ENCODE measurements around the gene MIEN1.
A peak's percentile ranks its signal among the peaks of the same experiment; 100 is the strongest.

The MIEN1 gene

GRCh38 chr17:39754958-39755553 lies 24.7 kb upstream of the MIEN1 start:
- TF ChIP-seq, protein P1, sequence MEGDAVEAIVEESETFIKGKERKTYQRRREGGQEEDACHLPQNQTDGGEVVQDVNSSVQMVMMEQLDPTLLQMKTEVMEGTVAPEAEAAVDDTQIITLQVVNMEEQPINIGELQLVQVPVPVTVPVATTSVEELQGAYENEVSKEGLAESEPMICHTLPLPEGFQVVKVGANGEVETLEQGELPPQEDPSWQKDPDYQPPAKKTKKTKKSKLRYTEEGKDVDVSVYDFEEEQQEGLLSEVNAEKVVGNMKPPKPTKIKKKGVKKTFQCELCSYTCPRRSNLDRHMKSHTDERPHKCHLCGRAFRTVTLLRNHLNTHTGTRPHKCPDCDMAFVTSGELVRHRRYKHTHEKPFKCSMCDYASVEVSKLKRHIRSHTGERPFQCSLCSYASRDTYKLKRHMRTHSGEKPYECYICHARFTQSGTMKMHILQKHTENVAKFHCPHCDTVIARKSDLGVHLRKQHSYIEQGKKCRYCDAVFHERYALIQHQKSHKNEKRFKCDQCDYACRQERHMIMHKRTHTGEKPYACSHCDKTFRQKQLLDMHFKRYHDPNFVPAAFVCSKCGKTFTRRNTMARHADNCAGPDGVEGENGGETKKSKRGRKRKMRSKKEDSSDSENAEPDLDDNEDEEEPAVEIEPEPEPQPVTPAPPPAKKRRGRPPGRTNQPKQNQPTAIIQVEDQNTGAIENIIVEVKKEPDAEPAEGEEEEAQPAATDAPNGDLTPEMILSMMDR (IDR thresholded peaks at IDR 0.05; ENCODE audit: borderline replicate concordance, insufficient read depth, low read depth, low read length) = no peak
- peak overlapping the region; percentile 0 for H3K4me3 ChIP-seq (ENCODE audit: low read depth, low read length)

- H3K4me3 ChIP-seq (ENCODE audit: low read depth, low read length) = peak overlapping the region; percentile 50
- TF ChIP-seq, protein P1 (IDR thresholded peaks at IDR 0.05; ENCODE audit: borderline replicate concordance, insufficient read depth, low read depth, low read length) = peak; percentile 98
Measured at GRCh38 chr17:39754161-39754957, 24.0 kb upstream of the MIEN1 start.

- H3K4me3 ChIP-seq (ENCODE audit: low read depth, low read length) = peak overlapping the region; percentile 50
- TF ChIP-seq, protein P1 (IDR thresholded peaks at IDR 0.05; ENCODE audit: borderline replicate concordance, insufficient read depth, low read depth, low read length) = no peak
Measured at GRCh38 chr17:39753514-39754160, 23.3 kb upstream of the MIEN1 start.

- TF ChIP-seq, protein P1 (IDR thresholded peaks at IDR 0.05; ENCODE audit: borderline replicate concordance, insufficient read depth, low read depth, low read length) = no peak
- no peak overlapping the region for H3K4me3 ChIP-seq (ENCODE audit: low read depth, low read length)
Measured at GRCh38 chr17:39752241-39752881, 22.0 kb upstream of the MIEN1 start.

GRCh38 chr17:39751637-39752036 lies 21.3 kb upstream of the MIEN1 start:
- TF ChIP-seq, protein P1 (IDR thresholded peaks at IDR 0.05; ENCODE audit: borderline replicate concordance, insufficient read depth, low read depth, low read length) = no peak
- H3K4me3 ChIP-seq (ENCODE audit: low read depth, low read length) = no peak overlapping the region

GRCh38 chr17:39751016-39751543 lies 20.7 kb upstream of the MIEN1 start:
- no peak overlapping the region for H3K4me3 ChIP-seq (ENCODE audit: low read depth, low read length)
- TF ChIP-seq, protein P1 (IDR thresholded peaks at IDR 0.05; ENCODE audit: borderline replicate concordance, insufficient read depth, low read depth, low read length) = no peak
